ENCODE results near the gene ZCCHC14.
"Not testable (repeated sequence)": the region's sequence is repeated elsewhere in the genome, so short reads cannot be mapped to it uniquely, and the experiment has no call there.

DNA sequence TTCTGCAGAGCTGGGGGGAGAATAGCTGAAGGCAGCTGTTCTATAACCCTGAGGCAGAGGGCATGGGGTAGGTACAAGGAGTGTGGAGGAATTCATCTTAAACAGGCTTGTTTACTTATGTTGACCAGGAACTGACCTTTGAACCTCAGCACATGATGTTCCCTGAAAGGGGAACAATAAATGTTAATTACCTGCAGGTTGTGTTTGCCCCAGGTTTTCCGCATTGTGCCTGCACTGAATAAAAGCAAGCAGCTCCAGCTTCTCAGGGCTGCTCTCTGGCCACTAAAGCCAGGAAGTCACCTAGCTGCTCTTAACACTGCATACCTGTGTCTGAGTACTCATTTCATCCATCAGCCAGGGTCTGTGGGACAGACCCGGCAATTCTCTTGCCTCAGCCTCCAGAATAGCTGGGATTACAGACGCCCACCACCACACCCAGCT lies 113.5 kb downstream of the ZCCHC14 start:
- TF ChIP-seq CTCF (conservative IDR thresholded peaks at IDR 0.05; ENCODE audit: low read depth, low read length); EZH2 (IDR thresholded peaks at IDR 0.05; ENCODE audit: borderline replicate concordance, low read depth, low read length, poor library complexity, severe bottlenecking): not testable (repeated sequence)
